GM23248 (cell line): ENCODE measurements around the gene TJAP1. TPM values are rescaled to one million over a fixed set of nuclear protein-coding genes. Genes with fewer than 3 reads are reported as not detected.

Source experiments
- DNase-seq: peaks from one replicate; pipeline ENCODE4 v3.0.0-alpha.2; 2015
- H2AFZ ChIP-seq: fragments of 200-600 bp; sonication (generic); 2 replicates; pipeline ENCODE4 v1.6.1; 2016; ENCODE audit warnings: antibody characterized with exemption
- H3F3A ChIP-seq: fragments of 200-600 bp; sonication (generic); 2 replicates; pipeline ENCODE4 v1.6.1; 2016; ENCODE audit warnings: mild to moderate bottlenecking, antibody characterized with exemption, mixed run types; ENCODE audit not compliant: insufficient read depth
- H3K27ac ChIP-seq: fragments of 200-600 bp; sonication (generic); 2 replicates; pipeline ENCODE4 v1.5.1; 2016; ENCODE audit warnings: mild to moderate bottlenecking
- H3K27me3 ChIP-seq: fragments of 200-600 bp; sonication (generic); replicated peaks from 2 replicates; pipeline ENCODE4 v1.6.1; 2016; ENCODE audit warnings: mild to moderate bottlenecking; ENCODE audit not compliant: insufficient read depth
- H3K36me3 ChIP-seq: fragments of 200-600 bp; sonication (generic); 2 replicates; pipeline ENCODE4 v1.6.1; 2016; ENCODE audit warnings: low read depth, mild to moderate bottlenecking
- H3K4me1 ChIP-seq: fragments of 200-600 bp; sonication (generic); 2 replicates; pipeline ENCODE4 v1.6.1; 2016; ENCODE audit warnings: mild to moderate bottlenecking; ENCODE audit not compliant: insufficient read depth
- H3K4me2 ChIP-seq: fragments of 200-600 bp; sonication (generic); one replicate; pipeline ENCODE4 v1.6.1; 2016; ENCODE audit warnings: mild to moderate bottlenecking; ENCODE audit not compliant: unreplicated experiment
- H3K4me3 ChIP-seq: fragments of 200-600 bp; sonication (generic); 2 replicates; pipeline ENCODE4 v1.5.1; 2016; ENCODE audit warnings: mild to moderate bottlenecking
- H3K79me2 ChIP-seq: fragments of 200-600 bp; sonication (generic); 2 replicates; pipeline ENCODE4 v1.6.1; 2016; ENCODE audit warnings: mild to moderate bottlenecking; ENCODE audit not compliant: insufficient read depth
- H3K9ac ChIP-seq: fragments of 200-600 bp; sonication (generic); 2 replicates; pipeline ENCODE4 v1.6.1; 2016; ENCODE audit warnings: mild to moderate bottlenecking
- H3K9me2 ChIP-seq: fragments of 200-600 bp; sonication (generic); 2 replicates; pipeline ENCODE4 v1.6.1; 2016; ENCODE audit warnings: mixed run types, mild to moderate bottlenecking, moderate library complexity; ENCODE audit not compliant: insufficient read depth
- H3K9me3 ChIP-seq: fragments of 200-600 bp; sonication (generic); one replicate; pipeline ENCODE4 v1.6.1; 2017; ENCODE audit warnings: low read depth
- H4K20me1 ChIP-seq: fragments of 200-600 bp; sonication (generic); 2 replicates; pipeline ENCODE4 v1.6.0; 2016; ENCODE audit not compliant: insufficient read depth
- EZH2 ChIP-seq: fragments of 200-600 bp; sonication (generic); IDR thresholded peaks from 2 replicates; pipeline ENCODE4 v1.6.1; 2018; ENCODE audit warnings: antibody characterized with exemption, mild to moderate bottlenecking; ENCODE audit not compliant: insufficient read depth, poor library complexity, severe bottlenecking
- EZH2phosphoT487 ChIP-seq: fragments of 200-600 bp; sonication (generic); IDR thresholded peaks from 2 replicates; pipeline ENCODE4 v1.6.1; 2018; ENCODE audit warnings: antibody characterized with exemption, moderate library complexity, mild to moderate bottlenecking, low read depth; ENCODE audit not compliant: insufficient read depth
- WGBS, 2 experiments: methylation state at CpG; one replicate each; pipeline ENCODE4 v1.1.6; 2015 to 2017; ENCODE audit warnings: low lambda C conversion rate in 2 of 2, low coverage in 1 of 2; ENCODE audit errors: missing lambda C conversion rate in 2 of 2; 5-methylcytosine and 5-hydroxymethylcytosine counted together
- in situ Hi-C: fragments of 300-500 bp; cut with MboI; formaldehyde crosslinking; loops from 2 replicates; pipeline ENCODE4 v1.15.0; 2020
- polyA plus RNA-seq: library from polyadenylated mRNA; unstranded; fragments of >200 nt; fragmentation: Nextera tagmentation; extraction: Ambion mirVana; gene quantifications from 2 replicates; pipeline ENCODE4 v1.2.1, GENCODE V29; 2016
- total RNA-seq: library from RNA; depleted of rRNA; stranded (reverse); fragments of >200 nt; shearing (Covaris generic); gene quantifications from 2 replicates; pipeline ENCODE4 v1.2.3, GENCODE V29; 2014

Gene TJAP1
- total and polyA plus RNA-seq, 2 experiments from 2014 or later = 16.0 to 32.9 TPM

DNA sequence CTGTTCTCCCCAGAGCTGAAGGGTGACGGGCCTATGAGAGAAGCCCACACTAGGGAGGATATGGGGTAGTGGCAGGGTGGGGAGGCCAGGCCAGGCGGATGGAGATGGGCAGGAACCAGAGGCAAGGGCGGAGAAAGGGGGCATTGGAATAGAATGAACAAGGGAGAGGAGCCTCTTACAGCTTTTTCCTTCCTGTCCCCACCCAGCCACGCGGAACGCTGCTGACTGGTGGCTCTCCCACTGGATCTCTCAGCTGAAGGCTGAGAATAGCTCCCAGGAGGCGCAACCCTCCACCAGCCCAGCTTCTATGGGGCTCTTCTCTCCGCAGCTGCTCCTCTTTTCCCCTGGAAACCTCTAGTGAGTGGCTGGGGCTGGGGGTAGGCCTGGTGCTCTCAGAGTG lies 32.8 kb upstream of the TJAP1 start:
- no peak overlapping the region for H3K9ac ChIP-seq
- no peak overlapping the region for H3K27ac ChIP-seq
- no peak overlapping the region for H3K4me3 ChIP-seq
- no peak for DNase-seq
- TF ChIP-seq EZH2phosphoT487 = no peak
- no peak for TF ChIP-seq EZH2
- in situ Hi-C loops = no loop called here
- no peaks in the 10 kb centered on the region; the same call in 1 of the 2 replicates for H3K36me3 ChIP-seq
- H2AFZ ChIP-seq = no peak overlapping the region
- no peak overlapping the region for H3K4me2 ChIP-seq
- no peaks in the 10 kb centered on the region for H3K9me3 ChIP-seq
- H3K4me1 ChIP-seq = no peaks in the 10 kb centered on the region
- no peaks in the 10 kb centered on the region for H4K20me1 ChIP-seq
- H3K27me3 ChIP-seq = no peaks in the 10 kb centered on the region
- no peaks in the 10 kb centered on the region for H3K9me2 ChIP-seq
- H3K79me2 ChIP-seq = no peaks in the 10 kb centered on the region
- H3F3A ChIP-seq = no peaks in the 10 kb centered on the region
- WGBS, 2 experiments = 80 to 84% methylated on average over 8 of the region's 8 CpGs

DNA sequence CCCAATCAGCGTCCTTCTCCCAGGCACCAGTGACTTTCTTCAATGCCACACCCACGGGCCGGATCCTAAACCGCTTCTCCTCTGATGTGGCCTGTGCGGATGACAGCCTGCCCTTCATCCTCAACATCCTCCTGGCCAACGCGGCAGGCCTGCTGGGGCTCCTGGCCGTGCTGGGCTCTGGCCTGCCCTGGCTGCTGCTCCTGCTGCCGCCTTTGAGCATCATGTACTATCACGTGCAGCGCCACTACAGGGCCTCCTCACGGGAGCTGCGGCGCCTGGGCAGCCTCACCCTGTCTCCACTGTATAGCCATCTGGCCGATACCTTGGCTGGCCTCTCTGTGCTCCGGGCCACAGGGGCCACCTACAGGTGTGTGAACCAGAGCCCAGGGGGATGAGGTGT lies 31.8 kb upstream of the TJAP1 start:
- TF ChIP-seq EZH2 = no peak
- TF ChIP-seq EZH2phosphoT487 = no peak
- Histone ChIP-seq H3K9ac (no peak overlapping the region), H3K4me1 (no peaks in the 10 kb centered on the region), H2AFZ (no peak overlapping the region), H3K27ac (no peak overlapping the region), H3F3A (no peaks in the 10 kb centered on the region), H4K20me1 (no peaks in the 10 kb centered on the region), H3K9me3 (no peaks in the 10 kb centered on the region), H3K79me2 (no peaks in the 10 kb centered on the region), H3K36me3 (no peaks in the 10 kb centered on the region; the same call in 1 of the 2 replicates), H3K4me2 (no peak overlapping the region), H3K27me3 (no peaks in the 10 kb centered on the region), H3K4me3 (no peak overlapping the region), H3K9me2 (no peaks in the 10 kb centered on the region)
- DNase-seq = no peak
- in situ Hi-C loops = no loop called here
- WGBS, 2 experiments = 88% methylated on average over 16 of the region's 16 CpGs

DNA sequence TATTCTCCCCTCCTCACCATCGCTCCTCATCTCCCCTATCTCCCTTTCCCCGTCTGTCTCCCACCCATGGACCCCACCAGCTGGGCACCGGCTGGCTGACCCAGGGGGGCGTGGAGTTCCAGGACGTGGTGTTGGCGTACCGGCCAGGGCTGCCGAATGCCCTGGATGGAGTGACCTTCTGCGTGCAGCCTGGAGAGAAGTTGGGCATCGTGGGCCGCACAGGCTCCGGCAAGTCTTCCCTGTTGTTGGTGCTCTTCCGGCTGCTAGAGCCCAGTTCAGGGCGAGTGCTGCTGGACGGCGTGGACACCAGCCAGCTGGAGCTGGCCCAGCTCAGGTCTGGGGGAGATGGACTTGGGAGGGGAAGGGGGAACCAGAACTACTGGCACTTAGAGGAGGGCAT lies 29.8 kb upstream of the TJAP1 start:
- Histone ChIP-seq H3K36me3 (no peaks in the 10 kb centered on the region; the same call in 1 of the 2 replicates), H3K27ac (no peak overlapping the region), H4K20me1 (no peaks in the 10 kb centered on the region), H3K9me2 (no peaks in the 10 kb centered on the region), H2AFZ (no peak overlapping the region), H3K27me3 (no peaks in the 10 kb centered on the region), H3K4me3 (no peak overlapping the region), H3K9ac (no peak overlapping the region), H3K4me2 (no peak overlapping the region), H3K9me3 (no peaks in the 10 kb centered on the region), H3K79me2 (no peaks in the 10 kb centered on the region), H3F3A (peaks cover under 1% of the 10 kb centered on the region; the same call in 1 of the 2 replicates), H3K4me1 (no peaks in the 10 kb centered on the region)
- DNase-seq = no peak
- TF ChIP-seq EZH2 (no peak), EZH2phosphoT487 (no peak)
- WGBS, 2 experiments = 94% methylated on average over 16 of the region's 16 CpGs
- in situ Hi-C loops = no loop called here

DNA sequence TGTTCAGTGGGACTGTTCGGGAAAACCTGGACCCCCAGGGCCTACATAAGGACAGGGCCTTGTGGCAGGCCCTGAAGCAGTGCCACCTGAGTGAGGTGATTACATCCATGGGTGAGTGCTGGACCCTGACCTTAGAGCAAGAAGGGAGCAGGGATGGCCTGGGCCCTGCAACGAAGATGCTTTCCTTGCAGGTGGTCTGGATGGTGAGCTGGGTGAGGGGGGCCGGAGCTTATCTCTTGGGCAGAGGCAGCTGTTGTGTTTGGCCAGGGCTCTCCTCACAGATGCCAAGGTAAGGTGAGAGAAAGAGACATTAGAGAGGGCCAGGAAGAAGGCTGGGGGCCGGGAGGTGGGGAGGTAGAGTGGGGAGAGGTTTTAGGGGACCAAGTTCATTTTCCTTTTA lies 28.5 kb upstream of the TJAP1 start:
- Histone ChIP-seq H3K4me3 (no peak overlapping the region), H3K4me2 (no peak overlapping the region), H4K20me1 (no peaks in the 10 kb centered on the region), H3K36me3 (no peaks in the 10 kb centered on the region), H3K27me3 (no peaks in the 10 kb centered on the region), H3K4me1 (no peaks in the 10 kb centered on the region), H2AFZ (no peak overlapping the region), H3K27ac (no peak overlapping the region), H3K79me2 (no peaks in the 10 kb centered on the region), H3K9me2 (no peaks in the 10 kb centered on the region), H3K9me3 (no peaks in the 10 kb centered on the region), H3K9ac (no peak overlapping the region), H3F3A (peaks cover 9% of the 10 kb centered on the region; the same call in 1 of the 2 replicates)
- no peak for DNase-seq
- TF ChIP-seq EZH2 (no peak), EZH2phosphoT487 (no peak)
- in situ Hi-C loops = no loop called here
- WGBS, 2 experiments = 87 to 98% methylated on average over 3 to 4 of the region's 4 CpGs

DNA sequence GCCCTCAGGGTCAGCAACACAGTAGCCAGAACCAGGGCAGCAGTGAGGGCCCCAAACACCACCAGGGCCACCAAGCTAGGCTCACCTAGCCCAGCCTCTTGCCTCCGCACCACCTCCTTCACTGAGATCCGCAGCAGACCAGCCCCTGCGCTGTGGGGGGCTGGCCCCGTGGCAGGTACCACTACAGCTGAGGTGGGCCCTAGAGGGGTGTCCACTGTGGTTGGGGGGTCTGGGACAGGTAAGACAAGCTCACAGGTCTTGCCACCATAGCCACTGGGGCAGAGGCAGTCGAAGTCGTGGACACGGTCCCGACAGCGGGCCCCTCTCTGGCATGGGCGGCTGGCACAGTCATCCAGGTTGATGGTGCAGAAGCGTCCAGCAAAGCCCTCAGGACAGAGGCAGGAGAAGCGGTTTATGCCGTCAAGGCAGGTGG lies 26.7 kb upstream of the TJAP1 start:
- in situ Hi-C loops = loop anchor here (10.0 kb wide), 1 partner anchor 54 kb away; no protein-coding TSS in a partner anchor
- Histone ChIP-seq H3K9ac (no peak overlapping the region), H3K4me3 (no peak overlapping the region), H3K36me3 (no peaks in the 10 kb centered on the region), H3K4me2 (no peak overlapping the region), H2AFZ (no peak overlapping the region), H3K9me3 (no peaks in the 10 kb centered on the region), H4K20me1 (no peaks in the 10 kb centered on the region), H3K9me2 (no peaks in the 10 kb centered on the region), H3F3A (peaks cover 9% of the 10 kb centered on the region; the same call in 1 of the 2 replicates), H3K27me3 (no peaks in the 10 kb centered on the region), H3K4me1 (no peaks in the 10 kb centered on the region), H3K27ac (no peak overlapping the region), H3K79me2 (no peaks in the 10 kb centered on the region)
- WGBS, 2 experiments = 87 to 89% methylated on average over 12 to 13 of the region's 13 CpGs
- DNase-seq = no peak
- TF ChIP-seq EZH2phosphoT487 (no peak), EZH2 (no peak)
